ENCODE results near the gene HKDC1.

The HKDC1 gene

GRCh38 chr10:69223028-69223342 lies 2.9 kb downstream of the HKDC1 start:
- DNase-seq (ENCODE audit: low read depth) = no peak
- H3K4me3 ChIP-seq (ENCODE audit: control insufficient read depth, low read depth, low read length) = no peak overlapping the region
- TF ChIP-seq CTCF (IDR thresholded peaks at IDR 0.05; ENCODE audit: control insufficient read depth, insufficient read depth, low read depth, low read length, missing control alignments) = no peak

- DNase-seq (ENCODE audit: low read depth) = no peak
- TF ChIP-seq CTCF (IDR thresholded peaks at IDR 0.05; ENCODE audit: control insufficient read depth, insufficient read depth, low read depth, low read length, missing control alignments) = no peak
- no peak overlapping the region for H3K4me3 ChIP-seq (ENCODE audit: control insufficient read depth, low read depth, low read length)
Observed at GRCh38 chr10:69224862-69225657, 4.9 kb downstream of the HKDC1 start.

GRCh38 chr10:69225681-69226080 lies 5.5 kb downstream of the HKDC1 start:
- TF ChIP-seq CTCF (IDR thresholded peaks at IDR 0.05; ENCODE audit: control insufficient read depth, insufficient read depth, low read depth, low read length, missing control alignments) = no peak
- no peak overlapping the region for H3K4me3 ChIP-seq (ENCODE audit: control insufficient read depth, low read depth, low read length)

GRCh38 chr10:69226919-69227450 lies 6.9 kb downstream of the HKDC1 start:
- no peak for TF ChIP-seq CTCF (IDR thresholded peaks at IDR 0.05; ENCODE audit: control insufficient read depth, insufficient read depth, low read depth, low read length, missing control alignments)
- no peak overlapping the region for H3K4me3 ChIP-seq (ENCODE audit: control insufficient read depth, low read depth, low read length)
- no peak for DNase-seq (ENCODE audit: low read depth)

More at GRCh38 chr10:69225681-69226080, 5.5 kb downstream of the HKDC1 start:
- no peak for DNase-seq (ENCODE audit: low read depth)

GRCh38 chr10:69228151-69228550 lies 8.0 kb downstream of the HKDC1 start:
- DNase-seq (ENCODE audit: low read depth) = no peak
- no peak for TF ChIP-seq CTCF (IDR thresholded peaks at IDR 0.05; ENCODE audit: control insufficient read depth, insufficient read depth, low read depth, low read length, missing control alignments)
- H3K4me3 ChIP-seq (ENCODE audit: control insufficient read depth, low read depth, low read length) = no peak overlapping the region

GRCh38 chr10:69229616-69229916 lies 9.4 kb downstream of the HKDC1 start:
- TF ChIP-seq CTCF (IDR thresholded peaks at IDR 0.05; ENCODE audit: control insufficient read depth, insufficient read depth, low read depth, low read length, missing control alignments) = no peak
- no peak overlapping the region for H3K4me3 ChIP-seq (ENCODE audit: control insufficient read depth, low read depth, low read length)
- DNase-seq (ENCODE audit: low read depth) = no peak
